ENCODE measurements around the gene ABLIM1. TPM values are rescaled to one million over a fixed set of nuclear protein-coding genes. Genes with fewer than 3 reads are reported as not detected.
A peak's percentile ranks its signal among the peaks of the same experiment; 100 is the strongest.

The ABLIM1 gene
- total and polyA plus RNA-seq, 5 experiments from 2014 or later = 267 to 430 (median 388) TPM

- peaks cover 6 to 25% (median 16%) of the 10 kb centered on the region in 4 donors for H3K4me1 Mint-ChIP-seq
- POLR2A ChIA-PET = no interaction called here
- no peak overlapping the region for H3K4me3 Mint-ChIP-seq
- ATAC-seq (no peak), DNase-seq (no peak)
- peaks cover 35 to 56% (median 40%) of the 10 kb centered on the region in 5 donors for H3K27me3 Mint-ChIP-seq
- no peak overlapping the region for H3K27ac Mint-ChIP-seq
- no peaks in the 10 kb centered on the region for H3K9me3 Mint-ChIP-seq
- no peaks in the 10 kb centered on the region for H3K36me3 Mint-ChIP-seq
Measured at GRCh38 chr10:114635101-114635500, 23.0 kb downstream of the ABLIM1 start.

GRCh38 chr10:114634609-114634979 is 23.5 kb downstream of the ABLIM1 start:
- ATAC-seq (no peak), DNase-seq (no peak)
- H3K4me1 Mint-ChIP-seq = peaks cover 6 to 23% (median 16%) of the 10 kb centered on the region in 4 donors
- H3K4me3 Mint-ChIP-seq = no peak overlapping the region
- no peaks in the 10 kb centered on the region for H3K9me3 Mint-ChIP-seq
- H3K27ac Mint-ChIP-seq = no peak overlapping the region
- POLR2A ChIA-PET = no interaction called here
- H3K36me3 Mint-ChIP-seq = no peaks in the 10 kb centered on the region
- H3K27me3 Mint-ChIP-seq = peaks cover 38 to 61% (median 43%) of the 10 kb centered on the region in 5 donors

DNA sequence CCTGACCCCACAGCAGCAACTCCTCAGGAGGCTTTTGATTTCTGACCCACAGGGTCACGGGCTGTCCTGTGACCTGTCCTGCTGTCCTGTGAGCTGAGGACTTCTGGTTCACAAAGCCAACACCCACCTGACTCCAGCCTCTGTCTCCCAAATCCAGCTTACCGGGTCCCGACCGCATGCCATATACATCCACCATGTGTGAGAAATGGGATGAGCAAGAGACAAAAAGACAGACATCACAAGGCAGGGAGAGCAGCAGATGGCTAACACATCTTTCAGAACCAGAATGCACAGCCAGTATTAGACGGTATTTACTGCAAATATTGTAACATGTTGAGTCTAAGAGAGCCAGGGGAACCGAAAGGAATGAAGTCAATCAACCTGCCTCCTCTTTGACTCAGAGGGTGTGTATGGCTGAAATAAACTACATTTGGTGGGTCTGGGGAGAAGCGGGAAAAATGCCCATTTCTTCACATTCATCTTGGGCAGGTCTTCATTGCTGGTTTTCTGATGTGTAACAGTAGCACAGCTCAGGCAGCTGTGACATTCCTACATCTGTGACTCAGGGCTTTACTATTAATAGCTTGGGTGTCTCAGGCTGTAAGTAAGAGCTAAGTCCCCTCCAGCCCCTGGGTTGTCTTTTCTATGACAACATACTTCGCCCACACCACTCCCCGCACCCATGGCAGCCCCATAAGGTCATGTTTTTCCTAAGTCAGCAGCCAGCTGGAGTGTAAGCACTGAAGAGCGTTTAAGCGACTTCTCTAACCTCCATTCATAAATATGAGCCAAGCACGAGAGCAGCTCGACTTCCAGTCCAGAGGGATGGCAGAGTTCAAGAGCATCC is 25.0 kb downstream of the ABLIM1 start:
- no peak for ATAC-seq
- no peaks in the 10 kb centered on the region for H3K36me3 Mint-ChIP-seq
- POLR2A ChIA-PET = interaction anchor here (0.5 kb wide), 1 partner anchor 281 kb away, joined by 7 read pairs; no protein-coding TSS in a partner anchor
- no peak for DNase-seq
- peak overlapping the region in 3 of 10 donors; percentile 36 to 88 (median 82) for H3K4me3 Mint-ChIP-seq
- no peaks in the 10 kb centered on the region for H3K9me3 Mint-ChIP-seq
- H3K27me3 Mint-ChIP-seq = peaks cover 41 to 70% (median 46%) of the 10 kb centered on the region in 5 donors
- H3K4me1 Mint-ChIP-seq = peaks cover 6 to 17% (median 15%) of the 10 kb centered on the region in 4 donors
- H3K27ac Mint-ChIP-seq = no peak overlapping the region

GRCh38 chr10:114631666-114632417 is 26.2 kb downstream of the ABLIM1 start:
- Mint-ChIP-seq H3K27ac (peak overlapping the region in 4 of 10 donors; percentile 30 to 74 (median 54)), H3K27me3 (peaks cover 39 to 70% (median 46%) of the 10 kb centered on the region in 5 donors), H3K4me1 (peaks cover 6 to 17% (median 15%) of the 10 kb centered on the region in 4 donors), H3K36me3 (no peaks in the 10 kb centered on the region), H3K9me3 (no peaks in the 10 kb centered on the region), H3K4me3 (peak overlapping the region; percentile 73 to 92 (median 86))
- ATAC-seq (peak; percentile 85 to 96), DNase-seq (peak in 8 of 10 donors; percentile 3 to 30 (median 16))
- POLR2A ChIA-PET = no interaction called here

- POLR2A ChIA-PET = no interaction called here
- Mint-ChIP-seq H3K4me1 (peaks cover 6 to 17% (median 15%) of the 10 kb centered on the region in 4 donors), H3K27ac (peak overlapping the region in 1 of 10 donors; percentile 38), H3K27me3 (peaks cover 39 to 68% (median 46%) of the 10 kb centered on the region in 5 donors), H3K4me3 (peak overlapping the region; percentile 73 to 92 (median 84)), H3K36me3 (no peaks in the 10 kb centered on the region), H3K9me3 (no peaks in the 10 kb centered on the region)
- DNase-seq (no peak), ATAC-seq (no peak)
Measured at GRCh38 chr10:114631090-114631665, 26.9 kb downstream of the ABLIM1 start.

- H3K27ac Mint-ChIP-seq = no peak overlapping the region
Measured at GRCh38 chr10:114629824-114630730, 28.0 kb downstream of the ABLIM1 start.

DNA sequence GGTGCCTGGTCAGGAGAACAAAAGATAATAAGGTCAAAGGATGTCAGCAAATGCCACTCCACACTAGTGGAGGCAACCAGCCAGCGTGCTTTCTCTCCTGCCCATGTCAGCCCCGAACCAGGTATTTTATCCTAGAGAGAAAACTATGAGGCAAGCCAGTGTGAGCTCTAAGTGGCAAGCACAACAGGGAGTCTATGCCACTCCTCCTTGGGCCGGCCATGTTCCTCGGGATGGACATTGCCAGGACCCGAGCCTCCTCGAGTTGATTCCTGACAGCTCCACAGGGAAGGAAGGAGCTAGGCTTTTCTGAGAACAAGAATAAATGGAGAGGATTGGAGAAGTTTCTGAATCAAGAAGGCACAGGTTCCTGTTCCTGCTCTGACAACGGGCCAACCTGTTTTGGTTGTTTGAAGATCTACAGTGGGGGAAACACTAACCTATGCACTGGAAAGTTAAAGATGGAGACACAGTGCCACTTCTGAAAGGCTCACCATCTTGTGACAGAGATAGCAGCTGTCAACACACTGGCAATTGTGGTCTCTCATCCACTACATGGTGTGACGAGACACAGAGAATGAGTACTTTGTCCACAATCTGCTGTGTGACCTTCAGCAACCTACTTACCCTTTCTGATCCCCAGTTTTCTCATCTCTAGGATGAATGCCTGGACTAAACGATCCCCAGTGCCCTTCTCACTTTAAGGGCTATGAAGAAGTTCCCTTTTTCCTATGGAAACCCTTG is 28.8 kb downstream of the ABLIM1 start:
- Mint-ChIP-seq H3K4me1 (peaks cover 6 to 17% (median 15%) of the 10 kb centered on the region in 4 donors), H3K27ac (no peak overlapping the region), H3K9me3 (peaks cover 0 to 9% (median 3%) of the 10 kb centered on the region in 9 donors), H3K27me3 (peaks cover 30 to 52% (median 37%) of the 10 kb centered on the region in 5 donors), H3K36me3 (peaks cover 0 to 5% (median 4%) of the 10 kb centered on the region in 3 donors), H3K4me3 (peak overlapping the region in 1 of 10 donors; percentile 27)
- DNase-seq = no peak
- POLR2A ChIA-PET = no interaction called here
- ATAC-seq = no peak

More at GRCh38 chr10:114629824-114630730, 28.0 kb downstream of the ABLIM1 start:
- POLR2A ChIA-PET = no interaction called here
- DNase-seq = no peak
- peak overlapping the region in 2 of 10 donors; percentile 27 to 82 for H3K4me3 Mint-ChIP-seq
- peaks cover 0 to 4% (median 0%) of the 10 kb centered on the region in 9 donors for H3K9me3 Mint-ChIP-seq
- H3K27me3 Mint-ChIP-seq = peaks cover 35 to 57% (median 40%) of the 10 kb centered on the region in 5 donors
- H3K4me1 Mint-ChIP-seq = peaks cover 6 to 17% (median 15%) of the 10 kb centered on the region in 4 donors
- no peaks in the 10 kb centered on the region for H3K36me3 Mint-ChIP-seq
- no peak for ATAC-seq

DNA sequence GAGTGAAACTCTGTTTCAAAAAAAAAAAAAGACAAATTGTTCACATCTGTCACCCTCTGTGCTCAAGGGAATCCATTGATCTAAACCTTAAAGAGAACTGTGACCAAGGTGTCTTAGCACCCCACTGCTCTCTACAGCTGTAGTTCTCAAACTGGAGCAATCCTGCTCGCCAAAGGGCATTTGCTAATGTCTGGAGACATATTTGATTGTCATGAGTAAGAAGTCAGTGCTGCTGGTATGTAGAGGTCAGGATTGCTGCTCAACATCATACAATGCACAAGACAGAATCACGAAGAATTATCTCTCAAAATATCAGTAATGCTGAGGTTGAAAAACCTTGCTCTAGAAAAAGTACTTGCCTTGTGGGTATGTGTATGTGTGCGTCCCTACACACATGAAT is 30.0 kb downstream of the ABLIM1 start:
- no peak for ATAC-seq
- H3K27ac Mint-ChIP-seq = no peak overlapping the region
- peaks cover 22 to 44% (median 31%) of the 10 kb centered on the region in 5 donors for H3K27me3 Mint-ChIP-seq
- peaks cover 0 to 11% (median 8%) of the 10 kb centered on the region in 3 donors for H3K36me3 Mint-ChIP-seq
- POLR2A ChIA-PET = no interaction called here
- peaks cover 0 to 17% (median 7%) of the 10 kb centered on the region in 9 donors for H3K9me3 Mint-ChIP-seq
- no peak overlapping the region for H3K4me3 Mint-ChIP-seq
- no peak for DNase-seq
- peaks cover 6 to 17% (median 15%) of the 10 kb centered on the region in 4 donors for H3K4me1 Mint-ChIP-seq

- ATAC-seq = no peak
- Mint-ChIP-seq H3K9me3 (peaks cover 0 to 17% (median 7%) of the 10 kb centered on the region in 9 donors), H3K4me1 (peaks cover 3 to 10% (median 8%) of the 10 kb centered on the region in 4 donors), H3K36me3 (peaks cover 0 to 11% (median 8%) of the 10 kb centered on the region in 3 donors), H3K27ac (no peak overlapping the region), H3K27me3 (peaks cover 10 to 32% (median 20%) of the 10 kb centered on the region in 5 donors), H3K4me3 (no peak overlapping the region)
- DNase-seq = no peak
- POLR2A ChIA-PET = no interaction called here
Measured at GRCh38 chr10:114626841-114627240, 31.2 kb downstream of the ABLIM1 start.

- Mint-ChIP-seq H3K4me1 (no peaks in the 10 kb centered on the region), H3K36me3 (peaks cover 0 to 11% (median 8%) of the 10 kb centered on the region in 3 donors), H3K9me3 (peaks cover 0 to 17% (median 7%) of the 10 kb centered on the region in 9 donors), H3K4me3 (no peak overlapping the region), H3K27ac (no peak overlapping the region), H3K27me3 (peaks cover 4 to 20% (median 11%) of the 10 kb centered on the region in 5 donors)
- DNase-seq (no peak), ATAC-seq (no peak)
- POLR2A ChIA-PET = interaction anchor here (1.2 kb wide), 1 partner anchor 10 kb away, joined by 5 read pairs; no protein-coding TSS in a partner anchor
Measured at GRCh38 chr10:114624951-114625780, 32.9 kb downstream of the ABLIM1 start.

All from naive thymus-derived CD8-positive, alpha-beta T cell (primary cell).